HT1080 (cell line): ENCODE measurements around the gene ADK. TPM values are rescaled to one million over a fixed set of nuclear protein-coding genes. Genes with fewer than 3 reads are reported as not detected.
"Not testable (repeated sequence)": the region's sequence is repeated elsewhere in the genome, so short reads cannot be mapped to it uniquely, and the experiment has no call there.

Experiments
- DNase-seq: peaks from one replicate; pipeline ENCODE4 v3.0.0-alpha.2; 2015; ENCODE audit warnings: low read depth
- total RNA-seq: library from RNA; depleted of rRNA; stranded (reverse); fragments of >200 nt; shearing (Covaris generic); gene quantifications from 2 replicates; pipeline ENCODE4 v1.2.3, GENCODE V29; 2014

ADK gene
- total RNA-seq, 1 experiment from 2014 or later = 59.2 TPM

DNA sequence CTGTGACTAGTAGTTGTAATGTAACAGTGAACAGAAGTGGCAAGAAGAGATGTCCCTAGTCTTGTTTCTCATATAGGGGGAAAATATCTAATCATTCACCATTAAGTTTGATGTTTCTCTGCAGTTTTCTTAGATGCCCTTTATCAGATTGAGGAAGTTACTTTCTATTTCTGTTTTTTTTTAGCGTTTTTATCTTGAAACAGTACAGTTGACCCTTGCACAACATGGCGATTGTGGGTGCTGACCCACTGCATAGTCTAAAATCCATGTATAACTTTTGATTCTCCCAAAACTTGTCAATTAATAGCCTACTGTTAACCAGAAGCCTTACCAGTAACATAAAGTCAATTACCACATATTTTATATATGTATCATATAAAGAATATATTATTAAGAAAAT lies 192.0 kb downstream of the ADK start:
- DNase-seq = no peak

GRCh38 chr10:74343804-74344203 lies 192.8 kb downstream of the ADK start:
- DNase-seq = no peak

DNA sequence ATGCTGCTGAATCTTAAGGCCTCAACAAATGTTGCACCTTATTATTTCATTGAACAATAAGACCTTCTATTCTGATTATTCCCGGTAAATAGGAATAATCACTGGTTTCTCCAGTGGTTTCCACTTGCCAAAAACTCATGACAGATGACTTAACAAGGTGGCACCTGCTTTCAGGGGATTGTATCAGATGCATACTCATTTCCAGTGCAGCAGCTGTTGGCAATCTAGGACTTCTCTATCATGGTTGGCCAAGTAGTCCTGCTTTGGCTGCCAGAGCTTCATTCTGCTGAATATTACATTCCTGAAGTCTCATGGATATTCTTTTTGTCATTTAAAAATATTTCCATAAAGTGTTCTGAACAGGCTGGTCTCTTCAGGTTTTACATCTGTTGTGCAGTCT lies 193.3 kb downstream of the ADK start:
- no peak for DNase-seq

DNA sequence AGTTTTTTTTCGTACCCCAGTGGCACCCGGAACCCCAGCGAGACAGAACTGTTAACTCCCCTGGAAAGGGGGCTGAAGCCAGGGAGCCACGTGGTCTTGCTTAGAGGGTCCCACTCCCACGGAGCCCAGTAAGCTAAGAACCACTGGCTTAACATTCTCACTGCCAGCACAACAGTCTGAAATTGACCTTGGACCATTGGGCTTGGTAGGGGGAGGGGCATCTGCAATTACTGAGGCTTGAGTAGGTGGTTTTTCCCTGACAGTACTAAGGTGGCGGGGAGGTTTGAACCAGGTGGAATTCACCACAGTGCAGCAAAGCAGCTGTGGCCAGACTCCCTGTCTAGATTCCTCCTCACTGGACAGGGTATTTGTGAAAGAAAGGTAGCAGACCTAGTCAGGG lies 196.5 kb downstream of the ADK start:
- no peak for DNase-seq

DNA sequence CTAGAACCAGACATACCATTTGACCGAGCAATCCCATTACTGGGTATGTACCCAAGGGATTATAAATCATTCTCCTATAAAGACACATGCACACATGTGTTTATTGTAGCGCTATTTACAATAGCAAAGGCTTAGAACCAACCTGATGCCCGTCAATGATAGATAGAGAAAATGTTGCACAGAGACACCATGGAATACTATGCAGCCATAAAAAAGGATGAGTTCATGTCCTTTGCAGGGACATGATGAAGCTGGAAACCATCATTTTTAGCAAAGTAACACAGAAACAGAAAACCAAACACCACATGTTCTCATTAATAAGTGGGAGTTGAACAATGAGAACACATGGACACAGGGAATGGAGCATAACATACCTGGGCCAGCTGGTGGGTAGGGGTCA lies 202.0 kb downstream of the ADK start:
- not testable (repeated sequence) for DNase-seq

DNA sequence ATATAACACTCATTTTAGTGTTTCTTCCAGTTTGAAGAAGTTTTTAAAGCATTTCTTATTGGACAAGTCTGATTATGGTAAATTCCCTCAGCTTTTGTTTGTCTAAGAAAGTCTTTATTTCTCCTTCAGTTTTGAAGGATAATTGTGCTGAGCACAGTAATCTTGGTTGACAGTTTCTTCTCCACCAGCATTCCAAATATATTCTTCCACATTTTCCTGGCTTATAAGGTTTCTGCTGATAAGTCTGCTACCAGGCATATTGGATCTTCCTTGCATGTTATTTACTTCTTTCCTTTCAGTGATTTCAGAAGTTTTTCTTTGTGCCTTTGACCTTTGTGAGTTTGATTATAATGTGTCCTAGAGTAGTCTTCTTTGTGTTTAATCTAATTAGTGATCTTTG lies 210.7 kb downstream of the ADK start:
- DNase-seq = no peak

GRCh38 chr10:74363727-74364126 lies 212.7 kb downstream of the ADK start:
- DNase-seq = no peak

GRCh38 chr10:74365109-74365508 lies 214.1 kb downstream of the ADK start:
- no peak for DNase-seq

- peak; percentile 20 for DNase-seq
Observed at GRCh38 chr10:74371696-74372095, 220.7 kb downstream of the ADK start.

GRCh38 chr10:74373059-74373458 lies 222.0 kb downstream of the ADK start:
- no peak for DNase-seq

DNA sequence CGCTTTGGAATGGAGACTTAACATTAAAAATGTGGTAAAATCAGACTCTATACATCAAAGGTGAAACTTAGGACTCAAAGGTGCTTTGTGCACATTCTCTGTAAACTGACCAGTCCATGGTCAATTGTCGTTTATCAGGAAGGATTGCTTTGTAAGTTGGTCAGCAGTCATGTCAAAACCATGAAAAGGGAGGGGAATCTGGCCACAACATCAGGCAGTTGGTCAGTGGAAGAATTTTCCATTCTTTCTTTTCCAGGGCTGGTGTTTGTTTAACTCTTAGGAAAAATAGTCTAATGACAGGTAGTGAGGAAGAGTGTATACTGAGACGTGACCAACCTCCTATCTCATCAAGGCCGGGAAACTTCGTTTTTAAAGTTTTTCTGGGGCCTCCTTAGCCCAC lies 226.5 kb downstream of the ADK start:
- no peak for DNase-seq

DNA sequence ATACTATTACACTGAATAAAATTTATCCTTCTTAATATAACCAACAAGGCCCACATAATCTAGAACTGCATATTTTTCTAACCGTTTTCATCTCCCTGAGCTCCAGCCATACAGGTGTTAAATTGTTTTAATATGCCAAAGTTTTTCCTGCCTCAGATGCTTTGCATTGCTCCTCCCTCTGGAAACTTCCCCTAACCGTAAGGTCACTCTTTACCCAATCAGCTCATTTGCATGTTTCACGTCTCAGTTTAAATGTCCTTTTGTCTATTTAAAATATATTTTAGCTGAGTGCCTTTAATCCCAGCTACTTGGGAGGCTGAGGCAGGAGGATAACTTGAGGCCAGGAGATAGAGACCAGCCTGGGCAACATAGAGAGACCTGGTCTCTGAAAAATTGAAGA lies 228.5 kb downstream of the ADK start:
- no peak for DNase-seq

GRCh38 chr10:74380795-74381194 lies 229.8 kb downstream of the ADK start:
- DNase-seq = no peak

DNA sequence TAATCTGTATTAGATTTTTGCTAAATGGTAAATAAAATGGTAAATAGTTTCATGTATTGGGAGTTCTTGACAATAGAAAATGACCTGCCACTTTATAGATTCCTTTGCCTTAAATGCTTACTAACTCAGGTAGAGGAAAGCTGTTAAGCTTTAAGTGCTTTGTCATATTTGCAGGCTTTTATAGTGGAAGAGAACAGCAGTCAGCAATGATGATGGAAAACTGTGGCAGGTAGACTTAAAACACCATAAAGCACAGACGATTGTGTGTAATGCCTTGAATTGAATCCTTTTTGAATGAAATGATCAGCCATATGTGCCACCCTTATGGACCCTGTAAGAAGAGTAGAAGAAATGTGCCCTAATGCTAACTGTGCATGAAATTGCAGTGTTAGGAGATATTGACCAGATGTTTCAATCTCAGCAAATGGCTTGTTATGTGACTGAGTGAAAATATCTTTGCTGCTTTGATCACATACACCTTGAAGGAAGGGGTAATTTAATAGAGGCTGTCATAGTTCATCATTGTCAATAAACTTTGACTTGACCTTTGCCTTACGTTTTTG lies 230.4 kb downstream of the ADK start:
- DNase-seq = no peak

DNA sequence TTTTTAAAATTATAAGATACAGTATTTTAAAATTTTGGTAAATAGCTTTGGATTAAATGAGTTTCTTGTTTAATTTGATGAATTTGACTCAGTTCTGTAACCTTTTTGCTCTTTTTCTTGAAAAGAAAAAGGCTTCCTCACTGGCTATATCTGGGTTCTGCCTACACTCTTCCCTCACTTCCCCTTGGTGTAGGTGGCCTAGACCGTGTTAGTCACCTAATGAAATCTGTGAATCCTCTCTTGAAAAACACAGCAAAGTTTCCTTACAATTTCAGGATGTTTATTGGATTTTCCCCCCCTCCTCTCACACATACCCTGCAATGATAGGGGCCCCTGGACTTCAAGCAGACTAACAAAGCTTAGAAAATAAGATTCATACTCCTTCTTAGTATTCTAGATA lies 231.6 kb downstream of the ADK start:
- no peak for DNase-seq

- DNase-seq = no peak
Observed at GRCh38 chr10:74383642-74384041, 232.6 kb downstream of the ADK start.

DNA sequence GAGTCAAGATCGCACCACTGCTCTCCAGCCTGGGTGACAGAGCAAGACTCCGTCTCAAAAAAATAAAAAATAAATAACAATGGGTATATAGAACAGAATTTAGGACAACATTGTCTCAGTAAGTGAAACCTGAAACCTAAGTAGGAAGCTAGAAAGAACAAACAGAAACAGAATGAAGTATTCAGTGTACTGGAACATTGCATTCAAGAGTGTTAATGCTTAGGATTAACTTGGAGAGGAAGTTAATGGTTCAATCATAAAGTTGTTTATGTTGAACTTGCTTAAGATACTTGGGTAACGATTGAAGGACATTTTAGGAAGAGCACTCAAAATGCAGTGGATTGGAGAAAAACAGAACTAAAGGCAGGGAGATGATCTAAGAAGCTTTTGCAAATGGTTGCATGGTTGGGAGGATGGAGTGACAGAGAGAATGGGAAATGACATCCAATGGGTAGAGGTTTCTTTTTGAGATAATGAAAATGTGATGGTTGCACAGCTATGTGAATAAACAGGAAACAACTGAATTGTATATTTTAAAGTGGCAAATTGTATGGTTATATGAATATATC lies 233.7 kb downstream of the ADK start:
- DNase-seq = no peak

DNA sequence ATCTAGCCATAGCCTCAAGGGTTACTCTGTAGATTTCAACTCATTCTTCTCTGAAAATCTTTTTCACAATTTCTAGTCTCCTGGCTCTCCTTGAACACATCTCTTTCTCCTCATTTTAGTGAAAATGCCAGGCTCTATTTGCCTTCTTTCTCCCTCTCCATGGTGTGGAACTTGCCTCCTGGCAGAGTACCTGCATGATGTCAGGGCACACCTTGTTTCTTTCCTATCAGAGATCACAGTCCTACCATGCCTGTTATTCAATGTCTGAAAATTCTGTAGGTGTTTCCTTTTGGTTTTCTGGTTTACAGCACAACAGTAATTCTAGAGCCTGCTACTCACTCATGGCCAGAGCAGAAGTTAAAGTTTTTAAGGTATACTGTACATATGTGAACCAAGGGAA lies 237.8 kb downstream of the ADK start:
- DNase-seq = no peak

DNA sequence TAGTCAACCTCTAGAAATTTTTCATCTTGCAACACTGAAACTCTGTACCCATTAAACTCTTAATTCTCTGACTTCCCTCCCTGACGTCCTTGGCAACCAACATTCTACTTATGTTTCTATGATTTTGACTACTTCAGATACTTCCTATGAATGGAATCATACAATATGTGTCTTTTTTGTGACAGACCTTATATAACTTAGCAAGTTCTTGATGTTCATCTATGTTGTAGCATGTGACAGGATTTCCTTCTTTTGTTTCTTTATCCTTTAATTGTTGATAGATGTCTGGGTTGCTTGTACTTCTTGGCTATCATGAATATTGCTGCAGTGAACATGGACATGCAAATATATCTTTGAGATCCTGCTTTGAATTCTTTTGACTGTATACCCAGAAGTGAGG lies 240.8 kb downstream of the ADK start:
- DNase-seq = no peak

GRCh38 chr10:74394416-74394969 lies 243.5 kb downstream of the ADK start:
- no peak for DNase-seq

- DNase-seq = no peak
Observed at GRCh38 chr10:74400186-74400585, 249.2 kb downstream of the ADK start.

GRCh38 chr10:74406006-74406405 lies 255.0 kb downstream of the ADK start:
- DNase-seq = no peak

- DNase-seq = no peak
Observed at GRCh38 chr10:74415146-74415839, 264.3 kb downstream of the ADK start.
